ENCODE results near the gene HLA-F. TPM values are rescaled to one million over a fixed set of nuclear protein-coding genes. Genes with fewer than 3 reads are reported as not detected.

The HLA-F gene
- total RNA-seq, 4 donors from 2014 or later: 14.2 to 146 (median 104) TPM

DNA sequence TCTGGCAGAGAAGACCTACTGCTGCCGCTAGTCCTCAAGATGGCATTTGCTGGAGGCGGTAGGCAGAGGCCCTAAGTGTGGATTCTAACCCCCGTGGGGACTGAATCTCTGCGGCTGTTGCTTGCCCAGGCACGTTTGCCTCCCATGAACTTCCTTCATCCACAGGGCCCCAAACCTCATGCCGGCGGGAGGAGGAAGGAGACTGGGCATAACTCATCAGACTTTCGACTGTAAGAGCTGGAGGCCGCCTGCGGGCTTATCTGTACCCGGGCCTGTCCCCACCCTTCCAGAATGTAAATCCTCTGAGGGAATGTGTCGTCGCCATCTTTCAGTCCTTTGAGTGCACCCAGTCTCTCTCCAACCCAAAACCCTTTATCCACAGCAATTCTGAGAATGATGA is 43.3 kb upstream of the HLA-F start:
- TF ChIP-seq POLR2A (IDR thresholded peaks at IDR 0.05): no peak
- TF ChIP-seq, protein P1, sequence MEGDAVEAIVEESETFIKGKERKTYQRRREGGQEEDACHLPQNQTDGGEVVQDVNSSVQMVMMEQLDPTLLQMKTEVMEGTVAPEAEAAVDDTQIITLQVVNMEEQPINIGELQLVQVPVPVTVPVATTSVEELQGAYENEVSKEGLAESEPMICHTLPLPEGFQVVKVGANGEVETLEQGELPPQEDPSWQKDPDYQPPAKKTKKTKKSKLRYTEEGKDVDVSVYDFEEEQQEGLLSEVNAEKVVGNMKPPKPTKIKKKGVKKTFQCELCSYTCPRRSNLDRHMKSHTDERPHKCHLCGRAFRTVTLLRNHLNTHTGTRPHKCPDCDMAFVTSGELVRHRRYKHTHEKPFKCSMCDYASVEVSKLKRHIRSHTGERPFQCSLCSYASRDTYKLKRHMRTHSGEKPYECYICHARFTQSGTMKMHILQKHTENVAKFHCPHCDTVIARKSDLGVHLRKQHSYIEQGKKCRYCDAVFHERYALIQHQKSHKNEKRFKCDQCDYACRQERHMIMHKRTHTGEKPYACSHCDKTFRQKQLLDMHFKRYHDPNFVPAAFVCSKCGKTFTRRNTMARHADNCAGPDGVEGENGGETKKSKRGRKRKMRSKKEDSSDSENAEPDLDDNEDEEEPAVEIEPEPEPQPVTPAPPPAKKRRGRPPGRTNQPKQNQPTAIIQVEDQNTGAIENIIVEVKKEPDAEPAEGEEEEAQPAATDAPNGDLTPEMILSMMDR (IDR thresholded peaks at IDR 0.05): no peak
- H3K27ac ChIP-seq: no peak overlapping the region
- no peak for DNase-seq
- H3K4me3 ChIP-seq: no peak overlapping the region
- intact Hi-C loops (cut with DNase I; ENCODE audit: low total_unique reads): no loop called here
- H3K4me1 ChIP-seq: no peaks in the 10 kb centered on the region
- H3K36me3 ChIP-seq: no peaks in the 10 kb centered on the region
- H3K27me3 ChIP-seq: no peaks in the 10 kb centered on the region
- H3K9me3 ChIP-seq: no peaks in the 10 kb centered on the region

DNA sequence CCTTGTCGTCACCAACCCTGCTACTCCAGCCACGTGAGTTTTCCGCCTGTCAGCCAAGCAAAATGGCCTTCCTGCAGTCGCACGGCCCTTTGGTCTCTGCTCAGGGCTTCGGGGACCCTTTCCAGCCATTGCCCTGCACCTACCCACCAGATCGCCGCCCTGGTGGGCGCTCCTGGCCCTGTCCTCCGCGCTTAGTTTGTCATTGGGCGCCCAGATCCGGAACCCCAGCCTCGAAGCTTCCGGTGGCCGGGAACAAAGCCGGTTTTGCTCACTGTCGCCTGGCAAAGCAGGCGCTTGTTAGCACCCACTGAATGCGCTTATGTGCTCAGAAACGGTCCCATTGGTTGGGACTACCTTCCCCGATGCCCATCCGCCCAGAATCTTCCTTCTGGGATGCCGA is 42.8 kb upstream of the HLA-F start:
- H3K9me3 ChIP-seq: no peaks in the 10 kb centered on the region
- TF ChIP-seq POLR2A (IDR thresholded peaks at IDR 0.05): no peak
- TF ChIP-seq, protein P1 (IDR thresholded peaks at IDR 0.05): no peak
- intact Hi-C loops (cut with DNase I; ENCODE audit: low total_unique reads): no loop called here
- no peaks in the 10 kb centered on the region for H3K36me3 ChIP-seq
- no peak for DNase-seq
- H3K27me3 ChIP-seq: no peaks in the 10 kb centered on the region
- H3K27ac ChIP-seq: no peak overlapping the region
- H3K4me1 ChIP-seq: no peaks in the 10 kb centered on the region
- no peak overlapping the region for H3K4me3 ChIP-seq

DNA sequence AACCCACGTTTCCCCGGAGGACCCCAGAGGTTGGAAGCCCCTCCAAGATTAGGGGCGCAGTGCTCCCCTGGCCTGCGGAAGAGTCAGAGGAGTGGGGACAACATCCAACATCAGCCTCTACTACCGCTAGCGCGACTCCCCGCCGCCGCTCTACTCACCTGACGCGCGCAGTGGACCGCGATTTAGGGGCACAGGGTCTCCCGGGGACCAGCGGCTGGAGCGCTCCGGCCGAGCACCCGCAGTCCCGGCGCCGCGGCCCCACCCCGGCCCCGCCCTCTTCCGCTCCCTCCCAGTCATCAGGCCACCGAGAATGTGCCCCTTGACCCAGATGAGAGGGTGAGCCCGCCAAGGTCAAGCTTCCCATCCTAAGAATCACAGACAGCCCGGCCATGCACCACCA is 42.3 kb upstream of the HLA-F start, which contains the start of gene ZFP57:
Gene ZFP57 (minus strand): TSS at position 249 of the 400 bp plus-strand sequence. CDS start 4,149 bp downstream, outside the sequence.
- Histone ChIP-seq H3K4me3 (no peak within 1 kb of the TSS), H3K27ac (no peak within 1 kb of the TSS), H3K27me3 (no peaks in the 10 kb centered on the region), H3K9me3 (no peaks in the 10 kb centered on the region), H3K36me3 (no peaks in the 10 kb centered on the region), H3K4me1 (no peaks in the 10 kb centered on the region)
- intact Hi-C loops (cut with DNase I; ENCODE audit: low total_unique reads): no loop called here
- no peak for TF ChIP-seq POLR2A (IDR thresholded peaks at IDR 0.05)
- TF ChIP-seq, protein P1 (IDR thresholded peaks at IDR 0.05): no peak
- no peak for DNase-seq

DNA sequence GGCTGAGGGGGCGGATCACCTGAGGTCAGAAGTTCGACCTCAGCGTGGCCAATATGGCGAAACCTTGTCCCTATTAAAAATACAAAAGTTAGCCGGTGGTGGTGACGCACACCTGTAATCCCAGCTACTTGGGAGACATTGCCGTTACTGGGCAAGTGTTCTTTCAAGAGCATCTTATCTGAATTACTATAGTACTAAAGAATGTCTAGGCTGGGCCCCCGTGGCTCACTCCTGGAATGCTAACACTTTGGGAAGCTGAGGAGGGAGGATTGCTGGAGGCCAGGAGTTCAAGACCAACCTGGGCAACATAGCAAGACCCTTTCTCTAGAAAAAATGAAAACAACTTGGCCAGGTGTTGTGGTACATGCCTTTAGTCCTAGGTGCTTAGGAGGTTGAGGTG is 41.4 kb upstream of the HLA-F start:
- Histone ChIP-seq H3K4me1 (no peaks in the 10 kb centered on the region), H3K27ac (no peak overlapping the region), H3K9me3 (no peaks in the 10 kb centered on the region), H3K27me3 (no peaks in the 10 kb centered on the region), H3K36me3 (no peaks in the 10 kb centered on the region), H3K4me3 (no peak overlapping the region)
- intact Hi-C loops (cut with DNase I; ENCODE audit: low total_unique reads): no loop called here
- no peak for DNase-seq
- no peak for TF ChIP-seq POLR2A (IDR thresholded peaks at IDR 0.05)
- TF ChIP-seq, protein P1 (IDR thresholded peaks at IDR 0.05): no peak

DNA sequence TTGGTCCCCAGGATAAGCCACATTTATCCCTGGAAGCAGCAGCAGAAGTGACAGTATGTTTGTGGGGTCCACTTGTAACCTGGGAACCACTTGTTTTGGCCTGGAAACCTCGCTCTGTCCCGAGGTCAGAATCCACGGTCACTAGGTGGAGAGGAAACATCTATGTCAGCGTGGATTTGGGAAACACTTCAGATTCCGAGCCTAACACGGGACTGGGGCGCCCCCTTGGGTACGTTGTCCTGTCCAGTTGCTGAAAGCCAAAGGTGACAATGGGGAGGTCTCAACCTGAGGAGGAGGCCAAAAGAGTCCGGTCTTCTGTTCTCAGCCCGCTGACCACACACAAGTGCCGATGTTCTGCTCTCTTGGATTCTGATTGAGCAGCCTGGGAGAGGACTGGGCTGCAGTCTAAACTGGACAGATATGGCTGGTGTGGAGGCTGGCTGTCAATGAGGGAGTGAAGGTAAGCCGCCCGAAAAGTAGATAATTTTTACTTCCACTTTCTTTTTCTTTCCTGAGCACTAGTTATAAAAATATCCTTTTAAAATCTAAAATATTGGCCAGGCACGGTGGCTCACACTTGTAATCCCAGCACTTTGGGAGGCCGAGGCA is 37.4 kb upstream of the HLA-F start:
- H3K27ac ChIP-seq: no peak overlapping the region
- no peaks in the 10 kb centered on the region for H3K36me3 ChIP-seq
- intact Hi-C loops (cut with DNase I; ENCODE audit: low total_unique reads): no loop called here
- no peaks in the 10 kb centered on the region for H3K4me1 ChIP-seq
- DNase-seq: no peak
- H3K9me3 ChIP-seq: no peaks in the 10 kb centered on the region
- TF ChIP-seq, protein P1 (IDR thresholded peaks at IDR 0.05): no peak
- no peak for TF ChIP-seq POLR2A (IDR thresholded peaks at IDR 0.05)
- no peaks in the 10 kb centered on the region for H3K27me3 ChIP-seq
- H3K4me3 ChIP-seq: no peak overlapping the region

Data from uterus (tissue), 4 donors.